MM.1S (cell line): ENCODE results near the gene MAST3.

ENCODE experiments used
- CTCF ChIP-seq: fragments of 300-600 bp; sonication (generic); IDR thresholded peaks from 2 replicates; pipeline ENCODE4 v1.5.1; 2016; ENCODE audit warnings: antibody characterized with exemption, low read length, mixed read lengths
- EZH2 ChIP-seq: fragments of 300-600 bp; sonication (generic); optimal IDR thresholded peaks from 2 replicates; pipeline ENCODE3; 2017; ENCODE audit warnings: low read depth, mild to moderate bottlenecking, antibody characterized with exemption, low read length, mixed read lengths

- no peak for TF ChIP-seq CTCF
- no peak for TF ChIP-seq EZH2
Observed at GRCh38 chr19:18191640-18192062, 94.1 kb downstream of the MAST3 start.
